Measurements from ENCODE around the gene CBARP.

Gene CBARP

DNA sequence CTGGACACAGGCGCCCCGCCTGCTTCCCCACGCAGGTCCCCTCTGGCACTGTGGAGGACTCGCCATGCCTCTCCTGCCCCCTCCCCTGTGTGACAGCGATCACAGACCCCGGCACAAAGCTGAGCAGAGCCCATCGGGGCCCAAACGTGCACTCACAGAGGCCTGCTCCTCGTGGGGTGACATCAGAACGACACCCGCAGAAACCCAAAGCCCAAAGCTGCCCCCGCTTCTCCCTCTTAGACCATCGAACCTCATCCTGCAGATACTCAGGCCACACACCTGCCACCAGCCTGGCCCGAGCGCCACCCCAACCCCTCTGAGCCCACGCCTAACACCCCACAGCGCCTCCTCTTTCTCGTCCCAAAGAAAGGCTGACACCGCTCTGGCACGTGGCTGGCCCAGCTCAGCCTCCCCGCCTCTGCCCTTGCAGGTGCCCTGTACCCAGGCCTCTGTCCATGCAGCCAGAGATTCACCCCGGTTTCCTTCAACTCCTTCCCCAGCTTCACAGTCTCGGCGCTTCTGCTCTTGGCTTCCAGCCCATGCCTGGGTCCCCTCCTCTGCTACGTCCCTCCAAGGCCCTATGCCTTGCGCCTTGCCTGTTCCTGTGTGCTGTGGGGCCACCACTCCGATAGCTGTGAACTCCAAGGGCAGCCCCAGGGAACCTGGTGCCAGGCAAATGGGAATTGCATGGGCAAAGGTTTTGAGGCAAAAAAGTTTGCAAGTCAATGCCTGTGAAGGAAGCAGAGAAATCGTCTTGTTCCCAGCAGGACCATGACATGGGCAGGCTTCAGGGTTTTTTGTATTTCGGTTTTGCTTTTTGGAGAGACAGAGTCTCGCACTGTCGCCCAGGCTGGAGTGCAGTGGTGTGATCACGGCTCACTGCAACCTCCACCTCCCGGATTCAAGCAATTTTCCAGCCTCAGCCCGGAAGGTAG lies 831 bp upstream of the CBARP start:
- DNase-seq, result no peak

GRCh38 chr19:1237027-1237659 lies 662 bp downstream of the CBARP start:
- no peak for DNase-seq

DNA sequence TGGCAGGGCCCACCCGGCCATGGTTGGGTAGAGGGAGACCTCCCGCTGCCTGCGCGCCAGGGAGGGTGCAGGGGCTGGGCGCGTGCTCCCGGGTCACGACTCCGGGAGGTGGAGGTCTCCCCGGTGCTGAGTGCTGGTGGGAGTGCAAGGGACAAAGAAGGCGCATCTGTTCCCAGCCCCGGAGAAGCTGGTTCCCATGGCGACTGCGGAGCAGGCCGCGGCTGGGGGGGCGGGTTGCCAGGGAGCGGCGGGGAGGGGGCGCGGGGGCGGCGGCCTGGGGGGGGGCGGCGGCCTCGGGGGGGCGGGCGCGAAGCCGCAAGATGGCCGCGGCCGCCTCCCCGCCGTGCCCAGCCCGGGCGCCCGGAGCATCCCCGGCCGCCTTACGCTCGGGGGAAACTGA lies 1.2 kb downstream of the CBARP start:
- DNase-seq, result no peak

GRCh38 chr19:1235625-1236538 lies 1.9 kb downstream of the CBARP start:
- no peak for DNase-seq

- DNase-seq, result no peak
These were observed 2.8 kb downstream of the CBARP start for GRCh38 chr19:1234955-1235380.

DNA sequence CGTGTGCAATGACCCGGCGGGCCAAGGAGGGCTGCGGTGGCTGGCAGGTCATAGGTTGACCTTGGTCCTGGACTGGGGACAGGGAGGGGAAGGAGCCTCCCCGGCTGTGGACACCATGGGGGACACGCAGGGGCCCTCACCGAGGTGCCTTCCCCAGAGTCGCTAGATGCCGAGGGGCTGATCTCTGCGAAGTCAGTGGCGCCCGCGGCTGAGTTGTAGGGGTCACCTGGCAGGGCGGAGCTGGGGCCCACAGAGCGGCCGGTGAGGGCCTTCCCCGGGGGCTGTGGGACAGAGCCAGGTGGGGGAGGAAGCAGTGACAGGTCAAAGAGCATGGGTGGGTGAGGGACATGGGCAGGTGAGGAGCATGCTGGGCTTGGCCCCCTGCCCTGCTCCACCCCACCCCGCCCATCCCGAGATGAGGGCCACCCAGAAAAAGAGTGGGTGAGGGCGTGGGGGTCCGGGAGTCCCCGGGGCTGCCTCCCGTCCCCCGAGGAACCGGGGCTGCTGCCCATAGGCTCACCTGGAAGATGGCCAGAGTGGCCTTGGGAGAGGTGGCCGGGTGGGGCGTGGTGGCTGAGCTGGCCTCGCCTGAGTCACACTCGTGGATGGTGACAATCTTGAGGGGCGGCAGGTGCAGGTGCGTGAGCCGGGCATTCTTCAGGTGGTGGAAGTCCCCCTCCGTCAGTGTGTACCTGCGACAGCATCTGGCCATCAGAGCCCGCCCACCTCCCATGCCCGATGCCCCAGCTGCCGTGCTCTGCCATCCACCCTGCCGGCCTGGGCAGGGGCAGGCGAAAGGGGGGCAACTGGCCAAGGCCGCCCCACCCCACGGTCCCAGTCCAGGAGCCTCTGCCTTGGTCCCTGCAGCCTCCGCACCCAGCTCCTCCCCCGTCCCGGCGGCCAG lies 3.5 kb downstream of the CBARP start:
- no peak for DNase-seq

- DNase-seq, result no peak
These were observed 4.6 kb downstream of the CBARP start for GRCh38 chr19:1233115-1233667.

GRCh38 chr19:1232652-1233072 lies 5.1 kb downstream of the CBARP start:
- DNase-seq, result no peak

- DNase-seq, result no peak
These were observed 5.8 kb downstream of the CBARP start for GRCh38 chr19:1231729-1232637.

DNA sequence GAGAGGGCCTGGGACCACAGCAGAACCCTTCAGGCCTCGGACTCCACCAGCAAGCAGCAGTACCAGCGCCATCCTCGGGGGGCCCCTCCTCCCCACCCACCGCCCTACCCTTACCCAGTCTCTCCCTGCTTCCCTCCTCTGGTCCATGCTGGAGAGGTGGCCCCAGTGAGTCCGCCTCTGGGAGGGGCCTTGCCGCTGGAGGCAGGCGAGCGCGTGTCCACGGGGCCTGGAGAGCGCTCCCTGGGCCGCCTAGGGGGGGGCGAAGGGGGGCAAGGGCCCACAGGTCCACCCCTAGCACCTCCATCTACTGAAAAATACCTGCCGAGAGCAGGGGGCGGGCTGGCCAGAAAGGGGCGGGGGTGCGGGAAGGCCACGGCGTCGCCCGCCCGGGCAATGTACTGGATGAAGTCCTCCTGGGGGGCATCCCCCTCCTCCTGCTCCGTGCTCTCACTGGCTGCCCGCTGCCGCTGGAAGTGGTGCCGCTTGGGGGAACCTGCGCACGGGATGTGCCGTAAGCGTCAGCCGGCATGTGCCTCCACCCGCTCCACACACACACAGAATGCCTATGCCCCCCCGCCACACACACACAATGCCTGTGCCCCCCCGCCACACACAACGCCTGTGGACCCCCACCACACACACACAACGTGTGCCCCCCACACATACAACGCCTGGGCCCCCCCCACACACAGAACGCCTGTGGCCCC lies 6.9 kb downstream of the CBARP start:
- DNase-seq, result no peak

DNA sequence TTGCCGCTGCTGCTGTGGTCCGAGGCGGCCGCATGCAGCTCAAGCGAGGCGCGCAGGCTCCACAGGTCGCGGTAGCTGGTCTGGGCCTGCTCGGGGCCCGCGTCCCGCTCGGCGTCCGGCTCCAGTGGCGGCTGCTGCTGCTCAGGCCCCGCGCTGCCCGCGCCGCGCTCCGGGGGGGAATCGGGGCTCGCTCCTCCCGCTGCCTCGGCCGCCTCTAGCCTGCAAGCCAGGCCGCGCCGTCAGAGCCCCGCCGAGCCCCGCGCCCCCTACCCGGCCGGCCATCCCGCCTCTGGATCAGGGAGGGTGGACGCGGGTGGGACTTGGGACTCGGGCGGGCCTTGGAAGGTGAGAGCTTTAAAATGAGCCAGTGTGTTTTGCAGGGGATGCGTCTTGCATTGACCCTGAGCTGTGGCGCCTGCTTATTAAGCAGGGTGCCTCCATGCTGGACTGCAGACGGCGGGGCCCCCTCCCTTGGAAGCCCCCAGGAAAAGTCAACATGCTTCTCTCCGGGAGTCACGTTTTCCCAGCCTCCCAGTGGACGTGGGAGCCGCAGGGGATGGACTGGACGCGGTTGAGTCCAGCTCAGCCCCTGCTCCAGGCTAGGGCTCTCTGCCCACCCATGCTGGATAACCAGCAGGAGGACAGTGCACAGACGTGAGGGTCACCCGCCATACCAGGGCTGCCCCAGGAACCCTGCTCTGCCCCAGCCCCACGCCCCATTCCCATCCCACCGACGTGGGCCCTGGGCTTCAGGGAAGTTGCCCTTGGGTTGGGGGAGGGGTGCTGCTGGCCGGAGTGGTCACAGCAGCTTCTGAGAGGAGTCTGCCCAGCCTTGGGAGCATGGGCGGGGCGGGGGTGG lies 7.7 kb downstream of the CBARP start:
- DNase-seq, result no peak

DNA sequence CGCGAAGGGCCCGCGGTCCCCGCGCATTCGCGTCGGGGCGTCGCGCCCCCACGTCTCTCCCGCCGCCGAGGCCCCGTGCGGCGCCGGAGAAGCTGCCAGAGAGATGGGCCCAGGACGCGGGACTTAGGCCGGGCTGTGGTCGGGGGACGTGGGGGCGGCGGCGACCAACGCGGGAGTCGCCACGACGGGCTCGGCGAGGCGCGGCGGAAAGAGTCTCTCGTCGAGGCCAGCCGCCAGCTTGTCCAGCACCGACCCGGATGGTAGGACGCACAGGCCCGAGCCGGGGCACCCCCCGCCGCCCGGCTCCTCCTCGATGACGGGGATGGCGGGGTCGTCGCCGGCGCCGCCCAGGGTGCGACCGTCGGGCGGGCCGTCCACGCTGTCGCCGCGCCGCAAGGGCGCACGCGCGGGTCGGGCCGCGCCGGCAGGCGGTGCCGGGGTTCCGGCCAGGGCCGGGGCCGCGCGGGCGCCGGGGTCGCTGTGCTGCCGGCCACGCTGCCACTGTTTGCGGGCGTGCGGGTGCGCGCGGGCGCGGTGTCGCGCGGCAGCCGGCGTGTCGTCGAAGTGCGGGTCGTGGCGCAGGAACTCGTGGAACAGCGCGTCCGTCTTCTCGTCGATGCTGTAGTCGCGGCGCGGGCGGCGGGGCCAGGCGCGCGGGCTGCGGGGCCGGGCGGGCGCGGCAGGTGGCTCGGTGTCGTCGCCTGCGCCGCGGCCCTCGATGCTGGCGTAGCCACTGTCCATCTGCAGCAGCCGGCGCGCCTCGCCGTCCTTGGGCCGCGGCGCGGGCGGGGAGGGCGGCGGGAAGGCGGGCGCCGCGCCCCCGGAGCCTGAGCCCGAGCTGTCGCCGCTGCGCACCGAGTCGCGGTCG lies 8.5 kb downstream of the CBARP start:
- no peak for DNase-seq

DNA sequence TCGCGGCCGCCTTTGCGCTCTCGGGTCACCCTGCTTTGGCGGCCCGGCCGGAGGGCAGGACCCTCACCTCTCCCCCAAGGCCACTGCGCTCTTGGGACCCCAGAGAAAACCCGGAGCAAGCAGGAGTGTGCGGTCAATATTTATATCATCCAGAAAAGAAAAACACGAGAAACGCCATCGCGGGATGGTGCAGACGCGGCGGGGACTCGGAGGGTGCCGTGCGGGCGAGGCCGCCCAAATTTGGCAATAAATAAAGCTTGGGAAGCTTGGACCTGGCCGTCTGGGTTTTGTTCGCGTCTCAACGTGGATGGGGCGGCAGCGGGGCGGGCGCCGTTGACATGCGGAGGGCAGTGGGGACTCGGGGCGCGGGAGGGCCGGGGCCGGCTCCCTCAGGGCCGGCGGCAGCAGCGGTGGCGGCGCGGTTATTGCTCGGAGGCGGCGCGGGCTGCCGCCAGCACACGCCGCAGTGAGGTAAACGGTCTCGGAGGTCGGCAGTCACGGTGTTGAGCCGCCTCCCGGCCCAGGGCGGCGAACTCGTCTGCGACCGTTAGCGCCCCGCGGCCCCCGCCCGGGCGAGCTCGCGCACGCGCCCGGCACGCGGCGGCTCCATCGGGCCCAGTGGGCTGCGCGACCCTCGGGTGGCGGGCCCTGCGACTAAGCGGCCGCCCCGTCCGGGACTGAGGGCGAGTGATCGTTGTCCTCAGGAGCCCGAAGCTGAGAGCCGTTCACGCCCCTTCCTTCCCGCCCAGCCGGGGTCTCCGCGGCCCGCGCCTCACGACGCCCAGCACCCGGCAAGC lies 9.4 kb downstream of the CBARP start:
- DNase-seq, result no peak

- no peak for DNase-seq
These were observed 10.3 kb downstream of the CBARP start for GRCh38 chr19:1227304-1228054.

GRCh38 chr19:1226522-1227303 lies 11.1 kb downstream of the CBARP start:
- DNase-seq, result no peak

- DNase-seq, result no peak
These were observed 11.6 kb downstream of the CBARP start for GRCh38 chr19:1226227-1226518.

Measured in NCI-H1694 treated with DMSO at 0.1 percent for 48 hours (cell line).